GM06990 (cell line): ENCODE results near the gene RUVBL1.
A peak's percentile ranks its signal among the peaks of the same experiment; 100 is the strongest.

Experiments
- DNase-seq: peaks from one replicate; pipeline ENCODE4 v3.0.0-alpha.2; 2011; ENCODE audit not compliant: insufficient read length; ENCODE audit errors: extremely low read depth
- H3K27me3 ChIP-seq: replicated peaks from 2 replicates; pipeline ENCODE4 v1.6.0; 2011; ENCODE audit warnings: low read length; ENCODE audit not compliant: control insufficient read depth, insufficient read depth
- H3K36me3 ChIP-seq: 2 replicates; pipeline ENCODE4 v1.5.1; 2011; ENCODE audit warnings: low read length; ENCODE audit not compliant: control insufficient read depth, insufficient read depth
- H3K4me3 ChIP-seq: replicated peaks from 2 replicates; pipeline ENCODE4 v1.5.1; 2011; ENCODE audit warnings: low read depth, mild to moderate bottlenecking, control low read depth, low read length
- TF ChIP-seq, protein P1 (sequence below): IDR thresholded peaks from 2 replicates; pipeline ENCODE4 v1.5.1; 2011; ENCODE audit warnings: low read length, control low read depth, mild to moderate bottlenecking, inconsistent platforms; ENCODE audit not compliant: insufficient read depth, poor library complexity, severe bottlenecking

The RUVBL1 gene

GRCh38 chr3:128062033-128062745 lies 61.4 kb downstream of the RUVBL1 start:
- H3K36me3 ChIP-seq: peaks cover 52% of the 10 kb centered on the region
- H3K27me3 ChIP-seq: no peaks in the 10 kb centered on the region
- TF ChIP-seq, protein P1, sequence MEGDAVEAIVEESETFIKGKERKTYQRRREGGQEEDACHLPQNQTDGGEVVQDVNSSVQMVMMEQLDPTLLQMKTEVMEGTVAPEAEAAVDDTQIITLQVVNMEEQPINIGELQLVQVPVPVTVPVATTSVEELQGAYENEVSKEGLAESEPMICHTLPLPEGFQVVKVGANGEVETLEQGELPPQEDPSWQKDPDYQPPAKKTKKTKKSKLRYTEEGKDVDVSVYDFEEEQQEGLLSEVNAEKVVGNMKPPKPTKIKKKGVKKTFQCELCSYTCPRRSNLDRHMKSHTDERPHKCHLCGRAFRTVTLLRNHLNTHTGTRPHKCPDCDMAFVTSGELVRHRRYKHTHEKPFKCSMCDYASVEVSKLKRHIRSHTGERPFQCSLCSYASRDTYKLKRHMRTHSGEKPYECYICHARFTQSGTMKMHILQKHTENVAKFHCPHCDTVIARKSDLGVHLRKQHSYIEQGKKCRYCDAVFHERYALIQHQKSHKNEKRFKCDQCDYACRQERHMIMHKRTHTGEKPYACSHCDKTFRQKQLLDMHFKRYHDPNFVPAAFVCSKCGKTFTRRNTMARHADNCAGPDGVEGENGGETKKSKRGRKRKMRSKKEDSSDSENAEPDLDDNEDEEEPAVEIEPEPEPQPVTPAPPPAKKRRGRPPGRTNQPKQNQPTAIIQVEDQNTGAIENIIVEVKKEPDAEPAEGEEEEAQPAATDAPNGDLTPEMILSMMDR: no peak
- H3K4me3 ChIP-seq: no peak overlapping the region
- no peak for DNase-seq

GRCh38 chr3:128060473-128061381 lies 62.9 kb downstream of the RUVBL1 start:
- H3K36me3 ChIP-seq: peaks cover 50% of the 10 kb centered on the region
- H3K27me3 ChIP-seq: no peaks in the 10 kb centered on the region
- H3K4me3 ChIP-seq: no peak overlapping the region
- DNase-seq: no peak
- TF ChIP-seq, protein P1: no peak

DNA sequence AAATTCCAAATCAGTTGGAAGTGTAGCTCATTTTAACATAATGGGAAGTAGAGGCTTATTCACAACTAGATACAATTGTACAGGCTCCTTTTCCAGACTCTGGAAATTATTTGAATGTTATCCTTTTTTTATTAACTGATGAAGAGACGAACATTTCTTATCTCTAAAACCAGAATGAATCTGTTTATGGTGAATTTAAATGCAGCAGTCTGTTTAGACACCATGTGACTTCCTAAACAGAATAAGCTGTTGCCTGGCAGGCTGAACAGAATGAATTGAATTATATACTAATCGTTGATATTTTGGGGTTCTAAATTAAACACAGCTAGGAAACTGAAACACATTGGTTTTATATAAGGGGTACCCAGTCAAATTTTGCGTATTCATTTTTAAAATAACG lies 67.4 kb downstream of the RUVBL1 start:
- Histone ChIP-seq H3K4me3 (no peak overlapping the region), H3K27me3 (no peaks in the 10 kb centered on the region), H3K36me3 (peaks cover 29% of the 10 kb centered on the region)
- DNase-seq: no peak
- TF ChIP-seq, protein P1: no peak

- peak overlapping the region; percentile 99 for H3K4me3 ChIP-seq
- peaks cover 19% of the 10 kb centered on the region for H3K36me3 ChIP-seq
- no peak for DNase-seq
- TF ChIP-seq, protein P1: no peak
- no peaks in the 10 kb centered on the region for H3K27me3 ChIP-seq
These were observed 69.2 kb downstream of the RUVBL1 start for GRCh38 chr3:128054367-128054766.

DNA sequence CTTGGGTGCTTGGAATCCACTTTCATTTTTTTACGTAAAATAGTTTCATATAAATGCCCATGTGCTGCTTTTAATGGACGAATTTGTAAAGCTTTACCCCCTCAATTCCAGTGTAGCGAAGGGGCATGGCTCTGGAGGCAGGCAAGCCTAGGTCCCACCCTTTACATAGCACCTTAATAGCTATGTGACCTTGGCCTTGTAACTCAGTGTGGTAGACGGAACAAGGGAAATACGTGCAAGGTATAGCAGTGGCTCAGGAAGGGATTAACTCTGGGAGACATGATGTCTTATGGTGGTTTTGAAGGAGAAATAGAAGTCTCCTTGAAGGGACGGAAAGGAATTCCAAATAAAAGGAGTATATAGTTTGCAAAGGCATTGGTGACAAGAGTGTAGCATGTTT lies 70.0 kb downstream of the RUVBL1 start:
- Histone ChIP-seq H3K4me3 (peak overlapping the region; percentile 99), H3K36me3 (peaks cover 18% of the 10 kb centered on the region), H3K27me3 (no peaks in the 10 kb centered on the region)
- no peak for DNase-seq
- TF ChIP-seq, protein P1: no peak
